T-helper 17 cell (primary cell): Measurements from ENCODE around the gene FATE1. TPM values are rescaled to one million over a fixed set of nuclear protein-coding genes. Genes with fewer than 3 reads are reported as not detected.

Experiments used
- ATAC-seq: fragments of 150-1000 bp; cut with Tn5 transposase; 2 replicates; pipeline ENCODE4 v1.10.0; 2021; ENCODE audit warnings: mild to moderate bottlenecking, moderate library complexity
- DNase-seq, 3 donors: peaks; one replicate each; pipeline versions ENCODE4 v3.0.0 to v3.0.0-alpha.2; 2020 to 2021
- H3K9me3 ChIP-seq: one replicate; pipeline ENCODE4 v1.7.0; 2013; ENCODE audit warnings: low read length, mild to moderate bottlenecking; ENCODE audit not compliant: control insufficient read depth, poor library complexity, severe bottlenecking
- H3K27ac Mint-ChIP-seq: one replicate; pipeline ENCODE4 v1.8.0; 2022; ENCODE audit warnings: mild to moderate bottlenecking, moderate library complexity, mixed read lengths
- H3K27me3 Mint-ChIP-seq: one replicate; pipeline ENCODE4 v1.8.0; 2022; ENCODE audit warnings: mixed read lengths
- H3K36me3 Mint-ChIP-seq: one replicate; pipeline ENCODE4 v1.8.0; 2022; ENCODE audit warnings: low read depth, mixed read lengths
- H3K4me1 Mint-ChIP-seq: one replicate; pipeline ENCODE4 v1.8.0; 2022; ENCODE audit warnings: mild to moderate bottlenecking, mixed read lengths
- H3K4me3 Mint-ChIP-seq: one replicate; pipeline ENCODE4 v1.8.0; 2022; ENCODE audit warnings: mild to moderate bottlenecking, moderate library complexity, mixed read lengths
- total RNA-seq, 4 donors: library from RNA in 2 of 4; stranded (reverse) in 2 of 4; gene quantifications; one replicate each; pipeline ENCODE4 v1.2.3 and lab custom pipeline; 2022 to 2026

FATE1 gene
- total RNA-seq, 2 donors from 2014 or later: not detected

DNA sequence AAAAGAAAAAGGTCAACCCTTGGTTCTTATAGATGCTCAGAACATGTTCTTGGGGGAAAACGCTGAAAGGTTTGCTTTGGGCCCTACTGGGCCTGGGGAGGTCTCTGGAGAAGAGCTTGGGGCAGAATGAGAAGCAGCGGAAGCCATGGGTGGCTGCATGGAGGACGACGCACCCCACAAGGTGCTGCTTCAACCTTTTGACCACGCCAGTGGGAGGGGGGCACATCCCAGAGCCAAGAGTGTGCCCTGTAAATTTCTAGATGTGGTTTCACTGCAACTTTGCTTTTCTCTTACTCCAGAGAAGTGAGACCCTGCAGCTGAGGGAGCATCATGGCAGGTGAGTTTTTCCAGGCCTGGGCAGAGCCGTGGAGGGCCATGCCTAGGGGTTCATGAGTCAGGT, 17.4 kb upstream of the FATE1 start:
- peaks cover 16% of the 10 kb centered on the region for H3K27me3 Mint-ChIP-seq
- H3K4me3 Mint-ChIP-seq: no peak overlapping the region
- DNase-seq (no peak), ATAC-seq (no peak)
- H3K9me3 ChIP-seq: no peaks in the 10 kb centered on the region
- no peaks in the 10 kb centered on the region for H3K4me1 Mint-ChIP-seq
- H3K27ac Mint-ChIP-seq: no peak overlapping the region
- no peaks in the 10 kb centered on the region for H3K36me3 Mint-ChIP-seq

GRCh38 chrX:151699746-151700145, 16.1 kb upstream of the FATE1 start:
- H3K9me3 ChIP-seq: no peaks in the 10 kb centered on the region
- Mint-ChIP-seq H3K27me3 (peaks cover 16% of the 10 kb centered on the region), H3K4me1 (no peaks in the 10 kb centered on the region), H3K27ac (no peak overlapping the region), H3K36me3 (no peaks in the 10 kb centered on the region), H3K4me3 (no peak overlapping the region)
- DNase-seq (no peak), ATAC-seq (no peak)

DNA sequence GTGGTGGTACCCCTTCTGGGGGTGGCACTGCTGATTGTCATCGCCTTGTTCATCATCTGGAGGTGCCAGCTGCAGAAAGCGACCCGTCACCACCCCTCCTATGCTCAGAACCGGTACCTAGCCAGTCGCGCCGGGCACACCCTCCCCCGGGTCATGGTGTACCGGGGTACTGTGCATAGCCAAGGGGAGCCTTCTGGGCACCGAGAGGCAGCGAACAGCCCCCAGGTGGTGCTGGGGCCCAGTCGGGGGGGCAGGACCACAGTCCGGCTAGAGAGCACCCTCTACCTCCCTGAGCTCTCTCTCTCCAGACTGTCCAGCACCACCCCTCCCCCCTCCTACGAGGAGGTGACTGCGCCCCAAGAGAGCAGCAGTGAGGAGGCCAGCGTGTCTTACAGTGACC, 15.3 kb upstream of the FATE1 start:
- Mint-ChIP-seq H3K36me3 (no peaks in the 10 kb centered on the region), H3K4me3 (no peak overlapping the region), H3K4me1 (no peaks in the 10 kb centered on the region), H3K27ac (no peak overlapping the region), H3K27me3 (peaks cover 13% of the 10 kb centered on the region)
- no peaks in the 10 kb centered on the region for H3K9me3 ChIP-seq
- no peak for ATAC-seq
- no peak for DNase-seq

GRCh38 chrX:151701071-151701470, 14.8 kb upstream of the FATE1 start:
- Mint-ChIP-seq H3K27ac (no peak overlapping the region), H3K4me1 (no peaks in the 10 kb centered on the region), H3K27me3 (peaks cover 8% of the 10 kb centered on the region), H3K36me3 (no peaks in the 10 kb centered on the region), H3K4me3 (no peak overlapping the region)
- no peaks in the 10 kb centered on the region for H3K9me3 ChIP-seq
- ATAC-seq (no peak), DNase-seq (no peak)

GRCh38 chrX:151701531-151701930, 14.3 kb upstream of the FATE1 start:
- H3K36me3 Mint-ChIP-seq: no peaks in the 10 kb centered on the region
- H3K4me3 Mint-ChIP-seq: no peak overlapping the region
- H3K27me3 Mint-ChIP-seq: peaks cover 8% of the 10 kb centered on the region
- no peaks in the 10 kb centered on the region for H3K9me3 ChIP-seq
- no peak overlapping the region for H3K27ac Mint-ChIP-seq
- no peak for ATAC-seq
- H3K4me1 Mint-ChIP-seq: no peaks in the 10 kb centered on the region
- no peak for DNase-seq

DNA sequence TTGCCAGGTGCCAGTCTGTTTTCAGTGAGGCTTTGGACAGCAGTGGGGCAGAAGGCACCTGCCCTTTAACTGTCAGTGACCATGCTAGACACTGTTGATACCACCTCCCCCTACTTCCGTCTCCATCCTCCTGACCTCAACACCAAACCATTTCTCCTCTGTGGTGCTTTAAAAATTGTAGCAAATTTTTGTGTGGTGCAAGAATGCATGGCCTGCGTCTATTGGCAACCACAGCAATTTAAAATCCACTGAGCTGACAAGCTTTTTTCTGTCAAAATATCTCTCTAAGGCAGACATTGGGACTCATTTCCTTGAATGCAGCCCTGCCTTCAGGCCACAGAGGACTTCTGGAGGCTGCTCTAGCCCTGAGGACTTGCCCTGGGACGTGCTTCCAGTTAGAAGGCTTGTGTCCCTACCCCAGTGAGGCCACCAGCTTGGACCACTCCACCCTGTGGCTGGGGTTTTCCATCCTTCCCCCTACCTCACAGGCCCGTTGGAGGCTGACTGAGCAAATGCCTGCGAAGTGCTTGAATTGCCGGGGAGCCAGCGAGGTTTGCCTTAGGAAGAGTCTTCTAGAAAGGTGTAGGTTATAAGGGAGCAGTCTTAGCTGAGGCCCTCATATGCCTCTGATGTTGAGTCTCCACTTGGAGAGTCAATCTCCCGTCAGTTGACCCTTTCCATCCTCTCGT, 13.7 kb upstream of the FATE1 start:
- no peaks in the 10 kb centered on the region for H3K36me3 Mint-ChIP-seq
- no peaks in the 10 kb centered on the region for H3K4me1 Mint-ChIP-seq
- no peak for DNase-seq
- H3K4me3 Mint-ChIP-seq: no peak overlapping the region
- H3K27me3 Mint-ChIP-seq: peaks cover 7% of the 10 kb centered on the region
- no peak overlapping the region for H3K27ac Mint-ChIP-seq
- H3K9me3 ChIP-seq: no peaks in the 10 kb centered on the region
- no peak for ATAC-seq

DNA sequence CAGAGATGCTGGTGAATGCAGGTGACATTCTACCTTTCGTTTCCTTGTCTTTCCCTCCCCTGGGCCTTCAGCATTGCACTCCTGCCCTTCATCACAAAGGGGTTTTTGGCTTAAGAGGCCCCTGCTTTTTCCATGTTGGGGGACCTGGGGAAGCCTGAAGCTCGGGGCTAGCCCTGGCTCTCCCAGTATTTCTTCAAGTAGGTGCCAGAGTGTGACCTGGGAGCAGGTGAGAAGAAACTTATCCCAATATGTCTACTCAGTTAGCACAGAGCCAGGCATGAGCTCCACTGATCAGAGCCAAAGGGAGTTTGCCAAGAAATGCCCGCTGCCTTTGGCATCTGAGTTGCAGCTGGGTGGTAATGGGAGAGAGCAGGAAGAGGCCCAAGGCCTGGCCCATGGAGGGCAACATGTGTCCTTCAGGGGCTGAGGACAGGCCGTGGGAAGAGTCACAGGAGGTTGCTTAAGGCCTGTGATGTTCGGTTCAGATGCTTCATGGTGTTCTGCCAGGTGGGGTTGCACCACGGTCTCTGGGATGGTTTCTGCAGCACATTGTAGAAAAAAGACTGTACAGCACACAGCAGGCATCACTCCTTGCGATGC, 13.0 kb upstream of the FATE1 start:
- Mint-ChIP-seq H3K27me3 (no peaks in the 10 kb centered on the region), H3K4me1 (no peaks in the 10 kb centered on the region), H3K27ac (no peak overlapping the region), H3K4me3 (no peak overlapping the region), H3K36me3 (no peaks in the 10 kb centered on the region)
- no peak for ATAC-seq
- DNase-seq: no peak
- no peaks in the 10 kb centered on the region for H3K9me3 ChIP-seq

DNA sequence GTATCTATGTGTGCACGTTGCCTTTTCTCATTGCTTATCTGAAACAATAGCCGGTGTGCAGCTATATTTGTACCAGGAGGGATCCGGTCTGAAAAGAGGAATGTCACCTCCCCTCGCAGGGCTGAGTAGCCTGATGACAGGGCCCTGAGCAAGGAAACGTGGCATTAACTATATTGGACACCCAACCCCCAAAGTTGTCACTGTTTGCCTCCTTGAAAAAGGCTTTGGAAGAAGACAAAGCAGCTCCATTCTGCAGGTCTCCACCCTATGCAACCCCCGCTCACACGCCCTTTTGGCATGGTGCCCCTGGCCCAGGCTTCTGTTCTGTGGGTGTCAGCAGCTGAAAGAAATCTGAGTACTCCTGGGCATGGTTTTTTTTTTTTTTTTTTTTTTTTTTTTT, 12.3 kb upstream of the FATE1 start:
- Mint-ChIP-seq H3K27me3 (no peaks in the 10 kb centered on the region), H3K4me1 (no peaks in the 10 kb centered on the region), H3K4me3 (no peak overlapping the region), H3K36me3 (no peaks in the 10 kb centered on the region), H3K27ac (no peak overlapping the region)
- no peaks in the 10 kb centered on the region for H3K9me3 ChIP-seq
- ATAC-seq: no peak
- DNase-seq: no peak

GRCh38 chrX:151704041-151704663, 11.7 kb upstream of the FATE1 start:
- no peak overlapping the region for H3K27ac Mint-ChIP-seq
- H3K4me3 Mint-ChIP-seq: no peak overlapping the region
- H3K4me1 Mint-ChIP-seq: no peaks in the 10 kb centered on the region
- ATAC-seq: no peak
- no peaks in the 10 kb centered on the region for H3K36me3 Mint-ChIP-seq
- no peaks in the 10 kb centered on the region for H3K27me3 Mint-ChIP-seq
- DNase-seq: no peak
- H3K9me3 ChIP-seq: no peaks in the 10 kb centered on the region

- H3K27ac Mint-ChIP-seq: no peak overlapping the region
- peaks cover 5% of the 10 kb centered on the region for H3K27me3 Mint-ChIP-seq
- no peaks in the 10 kb centered on the region for H3K9me3 ChIP-seq
- H3K36me3 Mint-ChIP-seq: no peaks in the 10 kb centered on the region
- no peaks in the 10 kb centered on the region for H3K4me1 Mint-ChIP-seq
- ATAC-seq (no peak), DNase-seq (no peak)
- H3K4me3 Mint-ChIP-seq: no peak overlapping the region
These were observed 7.0 kb upstream of the FATE1 start for GRCh38 chrX:151708821-151709220.

GRCh38 chrX:151710457-151710856, 5.4 kb upstream of the FATE1 start:
- H3K27me3 Mint-ChIP-seq: peaks cover 5% of the 10 kb centered on the region
- H3K4me1 Mint-ChIP-seq: no peaks in the 10 kb centered on the region
- DNase-seq (no peak), ATAC-seq (no peak)
- no peak overlapping the region for H3K4me3 Mint-ChIP-seq
- H3K9me3 ChIP-seq: no peaks in the 10 kb centered on the region
- no peak overlapping the region for H3K27ac Mint-ChIP-seq
- H3K36me3 Mint-ChIP-seq: no peaks in the 10 kb centered on the region

DNA sequence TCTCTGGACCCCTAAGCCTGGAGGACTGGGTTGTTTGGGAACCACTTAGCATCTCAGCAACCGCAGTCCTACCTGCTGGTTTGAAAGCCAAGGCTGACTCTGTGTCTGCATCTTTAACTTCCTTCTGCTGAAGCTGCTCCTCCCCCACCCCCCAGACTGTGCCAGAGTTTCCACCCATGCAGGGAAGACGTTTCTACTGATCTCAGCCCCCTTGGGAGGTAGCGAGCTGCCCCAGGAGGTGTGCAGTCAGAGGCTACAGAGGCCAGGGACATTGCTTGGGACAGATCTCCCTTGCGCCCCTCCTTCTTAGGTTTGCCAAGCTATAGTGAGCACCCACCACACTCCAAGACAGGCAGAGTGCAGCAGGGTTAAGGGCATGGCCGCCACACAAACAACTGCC, 4.7 kb upstream of the FATE1 start:
- DNase-seq (no peak), ATAC-seq (no peak)
- H3K9me3 ChIP-seq: no peaks in the 10 kb centered on the region
- H3K4me1 Mint-ChIP-seq: no peaks in the 10 kb centered on the region
- no peak overlapping the region for H3K27ac Mint-ChIP-seq
- no peak overlapping the region for H3K4me3 Mint-ChIP-seq
- H3K27me3 Mint-ChIP-seq: peaks cover 5% of the 10 kb centered on the region
- no peaks in the 10 kb centered on the region for H3K36me3 Mint-ChIP-seq

- Mint-ChIP-seq H3K4me1 (no peaks in the 10 kb centered on the region), H3K4me3 (no peak overlapping the region), H3K27me3 (peaks cover 7% of the 10 kb centered on the region), H3K27ac (no peak overlapping the region), H3K36me3 (no peaks in the 10 kb centered on the region)
- no peak for ATAC-seq
- H3K9me3 ChIP-seq: no peaks in the 10 kb centered on the region
- DNase-seq: no peak
These were observed 4.0 kb upstream of the FATE1 start for GRCh38 chrX:151711787-151712186.

DNA sequence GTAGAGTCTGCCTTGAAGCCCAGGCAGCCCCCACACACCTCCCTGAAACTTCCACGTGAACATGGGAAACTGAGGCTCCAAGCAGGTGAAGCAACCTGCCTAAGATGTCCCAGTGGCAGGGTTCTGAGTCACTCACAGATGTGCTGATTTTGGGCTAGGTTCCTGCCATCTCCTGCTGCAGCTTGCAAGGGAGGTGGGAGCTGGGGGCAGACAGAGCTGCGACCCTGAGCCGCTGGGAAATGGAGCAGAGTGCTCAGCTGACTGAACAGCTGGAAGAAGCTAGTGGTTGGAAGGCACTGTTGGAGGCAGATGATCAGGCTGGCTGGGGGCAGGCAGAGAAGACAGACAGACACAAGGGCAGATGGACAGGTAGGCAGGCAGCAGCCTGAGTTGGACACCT, 3.6 kb upstream of the FATE1 start:
- H3K9me3 ChIP-seq: no peaks in the 10 kb centered on the region
- H3K27ac Mint-ChIP-seq: no peak overlapping the region

More for the DNA sequence above, 3.6 kb upstream of the FATE1 start:
- no peak overlapping the region for H3K4me3 Mint-ChIP-seq
- H3K4me1 Mint-ChIP-seq: no peaks in the 10 kb centered on the region
- H3K27me3 Mint-ChIP-seq: peaks cover 11% of the 10 kb centered on the region
- ATAC-seq (no peak), DNase-seq (no peak)
- H3K36me3 Mint-ChIP-seq: no peaks in the 10 kb centered on the region
